Dermis microvascular lymphatic vessel endothelial cell (primary cell): ENCODE measurements around the gene RTN4RL2. TPM values are rescaled to one million over a fixed set of nuclear protein-coding genes. Genes with fewer than 3 reads are reported as not detected.

Experiments
- DNase-seq, 2 donors: peaks; one replicate each; pipeline versions ENCODE4 v3.0.0 to v3.0.0-alpha.2; 2010; ENCODE audit warnings: low read depth in 2 of 2
- total RNA-seq: library from RNA; depleted of rRNA; stranded (reverse); fragments of >200 nt; gene quantifications from 2 replicates; pipeline ENCODE4 v1.2.1, GENCODE V29; 2014

RTN4RL2 gene
- total RNA-seq, 1 donor from 2014 or later, result not detected

GRCh38 chr11:57480409-57481137, 20.2 kb downstream of the RTN4RL2 start:
- peak in 1 of 2 donors; percentile 54 for DNase-seq

GRCh38 chr11:57481315-57481714, 21.0 kb downstream of the RTN4RL2 start:
- DNase-seq, result no peak

GRCh38 chr11:57481915-57482781, 21.8 kb downstream of the RTN4RL2 start:
- no peak for DNase-seq

- peak in 1 of 2 donors; percentile 47 for DNase-seq
Observed at GRCh38 chr11:57482782-57483561, 22.6 kb downstream of the RTN4RL2 start.

GRCh38 chr11:57483562-57483918, 23.2 kb downstream of the RTN4RL2 start:
- no peak for DNase-seq

- no peak for DNase-seq
Observed at GRCh38 chr11:57484141-57484710, 23.9 kb downstream of the RTN4RL2 start.

- DNase-seq, result no peak
Observed at GRCh38 chr11:57485217-57485990, 25.1 kb downstream of the RTN4RL2 start.

- DNase-seq, result no peak
Observed at GRCh38 chr11:57487021-57487778, 26.9 kb downstream of the RTN4RL2 start.

- DNase-seq, result no peak
Observed at GRCh38 chr11:57487920-57488659, 27.8 kb downstream of the RTN4RL2 start.

- no peak for DNase-seq
Observed at GRCh38 chr11:57490456-57491248, 30.3 kb downstream of the RTN4RL2 start.

- DNase-seq, result peak in 1 of 2 donors; percentile 50
Observed at GRCh38 chr11:57491371-57492061, 31.2 kb downstream of the RTN4RL2 start.

GRCh38 chr11:57493507-57494503, 33.5 kb downstream of the RTN4RL2 start:
- peak in 1 of 2 donors; percentile 62 for DNase-seq

- DNase-seq, result no peak
Observed at GRCh38 chr11:57496109-57496820, 35.9 kb downstream of the RTN4RL2 start.

- DNase-seq, result no peak
Observed at GRCh38 chr11:57497303-57498247, 37.2 kb downstream of the RTN4RL2 start.

- DNase-seq, result no peak
Observed at GRCh38 chr11:57498540-57498939, 38.2 kb downstream of the RTN4RL2 start.
